Measurements from ENCODE around the gene MYOM1. TPM values are rescaled to one million over a fixed set of nuclear protein-coding genes. Genes with fewer than 3 reads are reported as not detected.
"Not testable (repeated sequence)": the region's sequence is repeated elsewhere in the genome, so short reads cannot be mapped to it uniquely, and the experiment has no call there.

MYOM1 gene
- total RNA-seq, 4 donors from 2014 or later = 13.3 to 31.7 (median 16.5) TPM

DNA sequence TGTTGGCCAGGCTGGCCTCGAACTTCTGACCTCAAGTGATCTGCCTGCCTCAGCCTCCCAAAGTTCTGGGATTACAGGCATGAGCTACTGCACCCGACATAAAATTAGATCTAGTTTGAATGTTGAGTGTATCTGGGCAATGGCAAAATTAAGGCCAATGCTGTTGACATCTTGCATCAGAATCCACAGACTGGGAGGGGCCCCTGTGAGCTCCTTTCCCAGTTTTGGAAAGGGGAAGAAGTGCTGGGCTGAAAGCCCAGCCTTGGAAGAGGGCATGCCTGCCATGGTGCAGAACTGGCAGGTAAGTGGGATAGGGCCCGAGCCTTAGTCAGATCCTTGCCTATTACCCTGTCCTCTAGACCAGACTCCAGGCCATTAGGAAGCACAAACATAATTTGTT lies 4.5 kb upstream of the MYOM1 start:
- peak; percentile 42 for DNase-seq (ENCODE audit: extremely low spot score)
- TF ChIP-seq POLR2AphosphoS5 (IDR thresholded peaks at IDR 0.05) (no peak), POLR2A (IDR thresholded peaks at IDR 0.05; ENCODE audit: low read depth) (no peak), EP300 (IDR thresholded peaks at IDR 0.05) (no peak)
- TF ChIP-seq, protein P1, sequence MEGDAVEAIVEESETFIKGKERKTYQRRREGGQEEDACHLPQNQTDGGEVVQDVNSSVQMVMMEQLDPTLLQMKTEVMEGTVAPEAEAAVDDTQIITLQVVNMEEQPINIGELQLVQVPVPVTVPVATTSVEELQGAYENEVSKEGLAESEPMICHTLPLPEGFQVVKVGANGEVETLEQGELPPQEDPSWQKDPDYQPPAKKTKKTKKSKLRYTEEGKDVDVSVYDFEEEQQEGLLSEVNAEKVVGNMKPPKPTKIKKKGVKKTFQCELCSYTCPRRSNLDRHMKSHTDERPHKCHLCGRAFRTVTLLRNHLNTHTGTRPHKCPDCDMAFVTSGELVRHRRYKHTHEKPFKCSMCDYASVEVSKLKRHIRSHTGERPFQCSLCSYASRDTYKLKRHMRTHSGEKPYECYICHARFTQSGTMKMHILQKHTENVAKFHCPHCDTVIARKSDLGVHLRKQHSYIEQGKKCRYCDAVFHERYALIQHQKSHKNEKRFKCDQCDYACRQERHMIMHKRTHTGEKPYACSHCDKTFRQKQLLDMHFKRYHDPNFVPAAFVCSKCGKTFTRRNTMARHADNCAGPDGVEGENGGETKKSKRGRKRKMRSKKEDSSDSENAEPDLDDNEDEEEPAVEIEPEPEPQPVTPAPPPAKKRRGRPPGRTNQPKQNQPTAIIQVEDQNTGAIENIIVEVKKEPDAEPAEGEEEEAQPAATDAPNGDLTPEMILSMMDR (IDR thresholded peaks at IDR 0.05) = no peak
- no peaks in the 10 kb centered on the region for H3K27me3 ChIP-seq
- H3K9me3 ChIP-seq = no peaks in the 10 kb centered on the region
- H3K4me1 ChIP-seq = peaks cover 5 to 17% (median 10%) of the 10 kb centered on the region in 4 donors
- no peak overlapping the region for H3K4me3 ChIP-seq
- H3K36me3 ChIP-seq = no peaks in the 10 kb centered on the region
- 74% methylated on average over 3 of the region's 3 CpGs for WGBS
- H3K27ac ChIP-seq (replicated peaks in 1 of 4) = no peak overlapping the region
- intact Hi-C loops (cut with DNase I) = no loop called here

DNA sequence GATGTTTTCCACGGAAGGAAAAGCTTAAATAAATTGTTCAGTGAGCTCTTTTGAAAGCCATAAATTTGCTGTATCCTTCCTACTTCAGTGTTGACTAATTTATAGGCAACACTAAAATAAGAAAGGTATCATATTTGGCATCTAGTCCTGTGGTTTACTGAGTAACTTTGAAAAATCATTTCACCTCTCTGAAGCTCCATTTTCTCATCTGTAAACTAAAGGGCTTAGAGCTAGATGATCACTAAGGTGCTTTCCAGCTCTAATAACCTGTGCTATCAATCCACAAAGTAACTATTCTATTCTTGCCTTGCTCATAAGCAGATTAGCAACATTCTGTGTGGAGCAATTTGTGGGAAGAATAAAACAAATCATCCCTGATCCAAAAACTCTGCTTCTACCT lies 3.6 kb upstream of the MYOM1 start:
- H3K36me3 ChIP-seq = no peaks in the 10 kb centered on the region
- no peaks in the 10 kb centered on the region for H3K27me3 ChIP-seq
- no peak overlapping the region for H3K4me3 ChIP-seq
- intact Hi-C loops (cut with DNase I) = no loop called here
- H3K27ac ChIP-seq (replicated peaks in 1 of 4) = no peak overlapping the region
- no peaks in the 10 kb centered on the region for H3K9me3 ChIP-seq
- no peak for DNase-seq (ENCODE audit: extremely low spot score)
- TF ChIP-seq, protein P1 (IDR thresholded peaks at IDR 0.05) = no peak
- TF ChIP-seq POLR2AphosphoS5 (IDR thresholded peaks at IDR 0.05) = no peak
- TF ChIP-seq EP300 (IDR thresholded peaks at IDR 0.05) = no peak
- no peak for TF ChIP-seq POLR2A (IDR thresholded peaks at IDR 0.05; ENCODE audit: low read depth)
- WGBS = 74% methylated on average over 1 of the region's 1 CpG
- peaks cover 5 to 25% (median 13%) of the 10 kb centered on the region in 4 donors for H3K4me1 ChIP-seq

DNA sequence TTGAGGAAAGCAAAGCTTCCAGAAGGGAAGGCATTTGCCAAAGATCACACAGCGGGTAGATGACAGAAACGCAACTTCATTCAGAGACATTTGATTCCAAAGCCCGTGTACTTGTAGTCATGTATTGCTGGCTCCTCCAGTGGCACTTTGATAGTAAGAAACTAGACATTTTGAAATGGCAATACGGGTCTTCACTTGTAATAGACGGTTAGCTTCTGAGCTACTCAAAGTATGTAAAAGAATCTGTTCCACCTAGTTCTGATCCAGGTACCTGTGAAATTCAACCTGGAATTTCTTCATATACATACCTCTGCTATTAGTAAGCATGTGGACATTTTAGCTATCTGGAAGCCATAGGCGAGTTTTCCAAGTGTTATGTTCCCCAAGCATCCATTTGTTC lies 1.7 kb upstream of the MYOM1 start:
- DNase-seq (ENCODE audit: extremely low spot score) = no peak
- no peak overlapping the region for H3K27ac ChIP-seq (replicated peaks in 1 of 4)
- intact Hi-C loops (cut with DNase I) = no loop called here
- peaks cover 5 to 33% (median 22%) of the 10 kb centered on the region in 4 donors for H3K4me1 ChIP-seq
- no peaks in the 10 kb centered on the region for H3K27me3 ChIP-seq
- 97% methylated on average over 6 of the region's 6 CpGs for WGBS
- TF ChIP-seq POLR2A (IDR thresholded peaks at IDR 0.05; ENCODE audit: low read depth) (no peak), EP300 (IDR thresholded peaks at IDR 0.05) (no peak), POLR2AphosphoS5 (IDR thresholded peaks at IDR 0.05) (no peak)
- TF ChIP-seq, protein P1 (IDR thresholded peaks at IDR 0.05) = no peak
- no peak overlapping the region for H3K4me3 ChIP-seq
- no peaks in the 10 kb centered on the region for H3K9me3 ChIP-seq
- no peaks in the 10 kb centered on the region for H3K36me3 ChIP-seq

DNA sequence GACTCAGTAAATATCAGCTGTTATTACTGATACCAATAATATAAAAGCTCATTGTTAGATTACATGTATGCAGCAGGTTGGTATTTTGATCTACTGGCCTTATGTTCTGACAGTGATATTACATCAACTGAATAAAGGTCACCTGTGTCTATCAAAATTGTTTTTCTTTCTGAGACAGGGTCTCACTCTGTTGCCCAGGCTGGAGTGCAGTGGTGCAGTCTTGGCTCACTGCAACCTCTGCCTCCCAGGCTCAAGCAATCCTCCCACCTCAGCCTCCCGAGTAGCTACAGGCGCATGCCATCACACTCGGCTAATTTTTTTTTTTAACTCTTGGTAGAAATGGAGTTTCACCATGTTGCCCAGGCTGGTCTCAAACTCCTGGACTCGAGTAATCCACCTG lies 1.1 kb upstream of the MYOM1 start:
- not testable (repeated sequence) for H3K27me3 ChIP-seq; DNase-seq (ENCODE audit: extremely low spot score)

DNA sequence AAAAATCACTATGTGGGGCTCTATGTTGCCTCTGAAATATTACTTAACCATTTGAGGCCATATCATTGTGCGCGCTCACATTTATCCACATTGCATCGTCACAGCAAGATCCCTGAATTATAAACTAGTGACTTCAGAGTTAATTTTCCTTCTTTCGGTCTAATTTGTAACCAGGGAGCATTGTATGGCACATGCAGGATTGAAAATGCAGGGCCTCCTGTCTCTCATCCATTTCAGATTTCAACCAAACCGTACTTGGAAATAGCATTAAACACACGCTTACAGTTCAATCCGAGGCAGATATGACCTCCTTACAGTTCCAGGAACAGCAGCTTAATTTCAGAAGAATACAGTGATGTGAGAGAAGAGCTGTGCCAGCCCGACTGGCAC lies 532 bp downstream of the MYOM1 start:
- intact Hi-C loops (cut with DNase I) = no loop called here
- peak; percentile 80 for DNase-seq (ENCODE audit: extremely low spot score)
- WGBS = 50% methylated on average over 8 of the region's 8 CpGs
- H3K36me3 ChIP-seq = peaks cover 3 to 11% (median 8%) of the 10 kb centered on the region in 4 donors
- peak overlapping the region; percentile 76 to 82 (median 82) for H3K27ac ChIP-seq (replicated peaks in 1 of 4)
- H3K4me1 ChIP-seq = peaks cover 5 to 33% (median 23%) of the 10 kb centered on the region in 4 donors
- H3K4me3 ChIP-seq = peak overlapping the region; percentile 37 to 57 (median 49)
- H3K27me3 ChIP-seq = no peaks in the 10 kb centered on the region
- TF ChIP-seq, protein P1 (IDR thresholded peaks at IDR 0.05) = no peak
- TF ChIP-seq POLR2A (IDR thresholded peaks at IDR 0.05; ENCODE audit: low read depth) (no peak), EP300 (IDR thresholded peaks at IDR 0.05) (no peak), POLR2AphosphoS5 (IDR thresholded peaks at IDR 0.05) (no peak)
- H3K9me3 ChIP-seq = no peaks in the 10 kb centered on the region

More for the DNA sequence above, 1.1 kb upstream of the MYOM1 start:
- 96% methylated on average over 4 of the region's 4 CpGs for WGBS
- H3K9me3 ChIP-seq; H3K4me3 ChIP-seq; H3K36me3 ChIP-seq; intact Hi-C loops (cut with DNase I): not testable (repeated sequence)
- Histone ChIP-seq H3K27ac (replicated peaks in 1 of 4) (peak overlapping the region; percentile 76 to 82 (median 82)), H3K4me1 (peaks cover 5 to 33% (median 22%) of the 10 kb centered on the region in 4 donors)

Measured in esophagus muscularis mucosa (tissue), 4 donors.